ENCODE data around the gene THAP8.
A peak's percentile ranks its signal among the peaks of the same experiment; 100 is the strongest.
"Not testable (repeated sequence)": the region's sequence is repeated elsewhere in the genome, so short reads cannot be mapped to it uniquely, and the experiment has no call there.

THAP8 gene

GRCh38 chr19:36054119-36054732, at the start of gene THAP8:
Gene THAP8, minus strand, starts transcription at chr19:36054285. Its CDS starts 68 bp downstream, at chr19:36054217.
- DNase-seq = peak; percentile 93

DNA sequence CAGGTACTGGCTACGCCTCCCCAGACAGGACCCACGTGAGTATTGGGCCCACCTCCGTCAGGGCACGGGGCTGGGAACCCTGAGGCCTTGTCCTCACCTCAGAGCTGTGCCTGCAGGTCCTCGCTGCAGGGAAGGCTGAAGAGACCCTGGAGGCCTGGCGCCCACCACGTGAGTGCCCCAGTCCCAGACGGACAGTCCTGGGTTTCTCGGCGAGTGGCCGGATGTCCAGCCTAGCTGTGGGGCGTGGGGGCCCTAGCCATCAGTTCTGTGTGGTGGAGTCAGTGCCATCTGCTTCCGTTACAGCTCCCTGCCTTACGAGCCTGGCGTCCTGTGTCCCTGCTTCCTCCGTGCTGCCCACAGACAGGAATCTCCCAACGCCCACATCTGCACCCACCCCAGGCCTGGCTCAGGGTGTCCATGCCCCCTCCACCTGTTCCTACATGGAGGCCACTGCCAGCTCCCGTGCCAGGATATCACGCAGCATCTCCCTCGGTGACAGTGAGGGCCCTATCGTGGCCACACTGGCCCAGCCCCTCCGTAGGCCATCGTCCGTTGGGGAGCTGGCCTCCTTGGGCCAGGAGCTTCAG, 49.0 kb upstream of the THAP8 start:
- DNase-seq = no peak

DNA sequence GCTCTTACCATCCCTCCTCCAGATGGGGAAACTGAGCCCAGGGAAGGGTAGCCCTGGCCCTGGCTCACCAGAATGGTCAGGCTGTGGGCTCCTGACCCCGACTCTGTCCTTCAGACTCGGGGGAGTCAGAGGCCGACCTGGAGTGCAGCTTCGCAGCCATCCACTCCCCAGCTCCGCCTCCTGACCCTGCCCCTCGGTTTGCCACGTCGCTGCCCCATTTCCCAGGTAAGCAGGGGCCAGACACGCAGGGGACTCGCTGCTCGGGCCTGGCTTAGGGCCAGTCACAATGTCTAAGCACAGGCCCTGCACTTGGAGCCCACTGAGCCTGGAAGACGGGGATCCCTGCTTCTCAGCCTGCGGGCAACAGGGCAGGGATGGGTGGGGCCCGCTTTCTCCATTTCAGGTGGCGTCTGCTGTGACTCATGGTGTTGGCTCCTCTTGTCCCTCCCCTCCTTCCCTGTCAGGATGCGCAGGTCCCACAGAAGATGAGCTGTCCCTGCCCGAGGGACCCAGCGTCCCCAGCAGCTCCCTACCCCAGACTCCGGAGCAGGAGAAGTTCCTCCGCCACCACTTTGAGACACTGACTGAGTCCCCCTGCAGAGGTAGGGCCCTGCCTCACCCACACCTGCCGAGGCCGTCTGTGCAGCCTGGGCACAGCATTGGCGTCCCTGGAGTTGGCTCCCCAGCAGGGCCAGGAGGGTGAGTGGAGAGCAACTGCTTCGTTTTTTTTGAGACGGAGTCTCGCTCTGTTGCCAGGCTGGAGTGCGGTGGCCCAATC, 47.7 kb upstream of the THAP8 start:
- DNase-seq = no peak

GRCh38 chr19:36100476-36100875, 46.4 kb upstream of the THAP8 start:
- DNase-seq = no peak

DNA sequence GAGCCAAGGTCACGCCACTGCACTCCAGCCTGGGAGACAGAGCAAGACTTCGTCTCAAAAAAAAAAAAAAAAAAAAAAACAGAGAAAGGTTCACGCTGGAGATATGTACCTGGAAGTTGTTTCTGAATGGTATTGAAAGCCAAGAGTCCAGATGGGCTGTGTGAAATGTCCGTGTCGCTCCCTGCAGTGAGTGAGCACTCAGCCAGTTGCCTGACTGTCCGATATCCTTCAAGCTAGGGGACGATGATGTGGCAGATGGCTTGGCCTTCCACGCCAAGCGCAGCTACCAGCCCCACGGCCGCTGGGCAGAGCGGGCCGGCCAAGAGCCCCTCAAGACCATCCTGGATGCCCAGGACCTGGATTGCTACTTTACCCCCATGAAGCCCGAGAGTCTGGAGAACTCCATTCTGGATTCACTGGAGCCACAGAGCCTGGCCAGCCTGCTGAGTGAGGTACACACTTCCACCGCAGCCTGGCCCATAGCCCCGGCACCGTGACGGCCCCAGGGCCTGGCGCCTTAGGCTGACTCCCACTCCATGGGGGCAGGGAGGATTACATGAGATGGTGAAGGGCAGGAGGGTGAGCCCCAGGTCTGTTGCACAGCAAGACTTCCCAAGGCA, 45.2 kb upstream of the THAP8 start:
- DNase-seq = no peak

- no peak for DNase-seq
Measured at GRCh38 chr19:36097036-36097435, 43.0 kb upstream of the THAP8 start.

DNA sequence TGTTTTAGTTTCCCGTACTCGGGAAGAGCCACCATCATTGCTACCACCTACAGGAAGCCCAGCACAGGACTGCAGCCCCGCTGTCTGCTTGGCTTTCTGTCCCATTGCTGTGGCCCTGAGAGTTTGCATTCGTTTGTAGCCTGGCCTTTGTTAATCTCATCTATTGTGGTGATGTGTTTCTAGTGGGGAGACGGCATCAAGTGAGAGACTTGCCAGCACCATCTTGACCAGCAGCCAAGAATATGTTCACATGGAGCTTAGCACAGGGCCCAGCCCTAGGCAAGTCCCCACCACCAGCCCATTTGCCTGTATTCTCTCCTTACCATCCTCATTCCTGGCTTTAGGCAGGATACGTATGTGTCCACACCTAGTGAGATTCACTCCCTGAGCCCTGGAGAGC, 39.6 kb upstream of the THAP8 start:
- DNase-seq = no peak

GRCh38 chr19:36093146-36093662, 39.1 kb upstream of the THAP8 start:
- DNase-seq = no peak

GRCh38 chr19:36092566-36092965, 38.5 kb upstream of the THAP8 start:
- no peak for DNase-seq

GRCh38 chr19:36090910-36091695, 37.0 kb upstream of the THAP8 start:
- DNase-seq = no peak

- DNase-seq = no peak
Measured at GRCh38 chr19:36089847-36090246, 35.8 kb upstream of the THAP8 start.

DNA sequence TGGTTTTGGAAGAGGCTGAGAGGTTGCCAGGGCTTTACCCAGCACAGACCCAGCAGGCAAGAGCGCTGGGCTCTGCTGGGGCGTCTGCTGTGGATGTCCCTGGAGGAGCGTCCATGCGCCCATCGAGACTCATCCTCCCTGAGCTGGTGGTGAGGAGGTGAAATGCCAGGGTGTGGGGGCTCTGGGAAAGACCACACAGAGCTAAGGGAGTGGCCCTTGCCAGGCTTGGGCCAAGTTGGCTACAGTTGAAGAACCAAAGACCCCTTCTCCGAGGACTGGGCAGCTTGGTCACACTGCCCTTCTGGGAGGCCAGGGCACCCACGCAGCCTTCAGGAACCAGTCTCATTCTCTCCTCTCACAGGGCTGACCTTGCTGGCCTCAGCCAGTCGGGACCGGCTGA, 32.2 kb upstream of the THAP8 start:
- DNase-seq = no peak

DNA sequence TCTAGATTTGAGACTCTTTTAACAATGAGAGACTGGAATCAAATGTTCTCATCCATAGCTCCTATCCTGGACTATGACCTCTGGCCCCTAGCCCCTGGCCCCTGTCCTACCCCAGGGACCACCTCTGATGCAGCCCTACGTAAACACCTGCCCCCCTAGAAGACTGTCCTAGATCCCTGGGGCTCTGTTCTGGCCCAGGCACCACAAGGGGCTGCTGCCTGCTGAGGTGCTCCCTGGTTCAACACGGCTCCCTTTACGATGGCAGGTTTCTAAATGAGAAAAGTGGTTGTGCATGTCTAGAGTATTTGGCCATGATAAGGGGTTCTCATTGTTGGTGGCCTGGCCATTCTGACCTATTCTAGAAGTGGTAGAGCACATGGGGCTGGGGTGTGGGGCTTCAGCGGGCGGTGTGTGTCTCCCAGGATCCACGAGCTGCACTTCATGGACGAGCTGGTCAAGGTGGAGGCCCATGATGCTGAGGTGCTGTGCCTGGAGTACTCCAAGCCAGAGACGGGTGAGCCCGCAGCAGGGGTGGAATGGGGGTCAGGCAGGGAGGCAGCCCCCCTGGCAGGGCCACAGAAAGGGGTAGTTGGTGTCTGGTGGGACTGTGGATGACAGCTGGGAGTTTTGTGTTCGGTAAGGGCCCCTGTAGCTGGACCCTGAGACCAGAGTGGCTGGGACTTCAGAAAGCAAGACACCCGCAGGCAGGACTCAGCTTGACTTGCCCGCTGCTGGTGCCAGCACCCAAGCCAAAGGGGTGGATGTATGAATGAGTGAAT, 30.3 kb upstream of the THAP8 start:
- no peak for DNase-seq

GRCh38 chr19:36082916-36083315, 28.8 kb upstream of the THAP8 start:
- no peak for DNase-seq

- no peak for DNase-seq
Measured at GRCh38 chr19:36081894-36082293, 27.8 kb upstream of the THAP8 start.

- no peak for DNase-seq
Measured at GRCh38 chr19:36081385-36081784, 27.3 kb upstream of the THAP8 start.

GRCh38 chr19:36079389-36079945, 25.4 kb upstream of the THAP8 start:
- no peak for DNase-seq

GRCh38 chr19:36073121-36073876, 19.2 kb upstream of the THAP8 start:
- no peak for DNase-seq

DNA sequence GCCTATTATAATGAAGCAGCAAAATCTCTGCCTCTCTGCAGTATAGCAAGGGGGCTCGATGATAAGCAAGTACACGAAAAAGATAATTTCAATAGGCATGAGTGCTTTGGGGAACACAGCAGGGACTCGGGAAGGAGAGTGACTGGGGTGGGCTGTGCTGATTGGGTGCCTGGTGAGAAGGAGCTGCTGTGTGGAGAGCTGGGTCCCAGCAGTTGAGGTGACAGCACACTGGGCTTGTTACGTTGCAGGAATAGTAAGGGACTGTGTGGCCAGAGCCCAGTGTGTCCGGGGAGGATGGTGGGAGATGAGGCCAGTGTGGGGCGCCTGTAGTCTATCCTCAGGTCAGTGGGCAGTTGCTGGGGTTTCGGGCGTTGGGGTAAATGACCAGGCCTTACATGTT, 18.0 kb upstream of the THAP8 start:
- DNase-seq = no peak

DNA sequence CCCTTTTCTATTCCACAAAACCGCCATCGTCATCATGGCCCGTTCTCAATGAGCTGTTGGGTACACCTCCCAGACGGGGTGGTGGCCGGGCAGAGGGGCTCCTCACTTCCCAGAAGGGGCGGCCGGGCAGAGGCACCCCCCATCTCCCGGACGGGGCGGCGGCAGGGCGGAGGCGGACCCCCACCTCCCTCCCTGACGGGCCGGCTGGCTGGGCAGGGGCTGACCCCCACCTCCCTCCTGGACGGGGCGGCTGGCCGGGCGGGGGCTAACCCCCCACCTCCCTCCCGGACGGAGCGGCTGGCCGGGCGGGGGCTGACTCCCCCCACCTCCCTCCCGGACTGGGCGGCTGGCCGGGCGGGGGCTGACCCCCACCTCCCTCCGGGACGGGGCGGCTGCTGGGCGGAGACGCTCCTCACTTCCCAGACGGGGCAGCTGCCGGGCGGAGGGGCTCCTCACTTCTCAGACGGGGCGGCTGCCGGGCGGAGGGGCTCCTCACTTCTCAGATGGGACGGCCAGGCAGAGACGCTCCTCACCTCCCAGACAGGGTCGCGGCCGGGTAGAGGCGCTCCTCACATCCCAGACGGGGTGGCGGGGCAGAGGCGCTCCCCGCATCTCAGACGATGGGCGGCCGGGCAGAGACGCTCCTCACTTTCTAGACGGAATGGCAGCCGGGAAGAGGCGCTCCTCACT, 14.9 kb upstream of the THAP8 start:
- not testable (repeated sequence) for DNase-seq
